PFSK-1 (cell line): Measurements from ENCODE around the gene SYCN.

ENCODE experiments used
- POLR2AphosphoS5 ChIP-seq: IDR thresholded peaks from 2 replicates; pipeline ENCODE4 v1.6.1; 2012; ENCODE audit warnings: low read depth, mild to moderate bottlenecking, control low read depth, low read length, moderate library complexity
- SIN3A ChIP-seq: IDR thresholded peaks from 2 replicates; pipeline ENCODE4 v1.6.1; 2012; ENCODE audit warnings: mild to moderate bottlenecking, low read length, moderate library complexity, borderline replicate concordance; ENCODE audit not compliant: insufficient read depth

DNA sequence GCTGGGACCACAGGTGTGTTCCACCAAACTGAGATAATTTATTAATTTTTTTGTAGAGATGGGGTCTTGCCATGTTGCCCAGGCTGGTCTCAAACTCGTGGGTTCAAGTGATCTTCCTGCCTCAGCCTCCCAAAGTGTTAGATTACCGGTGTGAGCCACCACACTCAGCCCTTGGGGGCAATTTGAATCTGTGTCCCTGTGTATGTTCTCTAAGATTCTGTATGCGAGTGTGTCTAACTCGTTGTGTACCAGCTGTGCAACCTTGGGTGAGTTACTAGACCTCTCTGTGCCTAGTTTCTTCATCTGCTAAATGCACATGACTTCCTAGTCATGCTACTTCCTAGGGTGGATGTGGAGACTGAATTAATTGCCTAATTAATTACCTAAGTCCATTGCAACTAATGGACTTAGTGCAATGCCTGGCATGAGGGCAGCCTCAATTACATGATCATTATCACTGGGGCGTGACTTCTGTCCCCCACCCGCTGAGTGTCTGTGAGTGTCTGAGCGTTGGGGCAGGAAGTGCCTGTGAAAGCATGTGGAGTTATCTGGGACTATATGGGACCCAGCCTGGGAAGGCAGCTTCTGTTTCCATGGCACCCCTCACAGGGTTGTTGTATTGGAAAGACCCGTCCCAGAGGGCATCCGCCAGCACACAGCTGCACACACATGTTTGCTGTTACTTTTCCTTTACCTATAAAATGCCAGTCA, 9.1 kb downstream of the SYCN start:
- TF ChIP-seq POLR2AphosphoS5 (no peak), SIN3A (no peak)
